Forelimb muscle (tissue), 1 donor: Measurements from ENCODE around the gene NAP1L2. TPM values are rescaled to one million over a fixed set of nuclear protein-coding genes. Genes with fewer than 3 reads are reported as not detected.
"Not testable (repeated sequence)": the region's sequence is repeated elsewhere in the genome, so short reads cannot be mapped to it uniquely, and the experiment has no call there.

ENCODE experiments used
- DNase-seq: peaks from one replicate; pipeline ENCODE4 v3.0.0-alpha.2; 2013; ENCODE audit warnings: low read depth
- polyA plus RNA-seq: library from polyadenylated mRNA; unstranded; fragments of 120-200 nt; gene quantifications from one replicate; pipeline ENCODE4 v1.2.1, GENCODE V29; 2013; ENCODE audit not compliant: insufficient read length

Gene NAP1L2, protein sequence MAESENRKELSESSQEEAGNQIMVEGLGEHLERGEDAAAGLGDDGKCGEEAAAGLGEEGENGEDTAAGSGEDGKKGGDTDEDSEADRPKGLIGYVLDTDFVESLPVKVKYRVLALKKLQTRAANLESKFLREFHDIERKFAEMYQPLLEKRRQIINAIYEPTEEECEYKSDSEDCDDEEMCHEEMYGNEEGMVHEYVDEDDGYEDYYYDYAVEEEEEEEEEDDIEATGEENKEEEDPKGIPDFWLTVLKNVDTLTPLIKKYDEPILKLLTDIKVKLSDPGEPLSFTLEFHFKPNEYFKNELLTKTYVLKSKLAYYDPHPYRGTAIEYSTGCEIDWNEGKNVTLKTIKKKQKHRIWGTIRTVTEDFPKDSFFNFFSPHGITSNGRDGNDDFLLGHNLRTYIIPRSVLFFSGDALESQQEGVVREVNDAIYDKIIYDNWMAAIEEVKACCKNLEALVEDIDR
- 0.54 TPM for polyA plus RNA-seq

DNA sequence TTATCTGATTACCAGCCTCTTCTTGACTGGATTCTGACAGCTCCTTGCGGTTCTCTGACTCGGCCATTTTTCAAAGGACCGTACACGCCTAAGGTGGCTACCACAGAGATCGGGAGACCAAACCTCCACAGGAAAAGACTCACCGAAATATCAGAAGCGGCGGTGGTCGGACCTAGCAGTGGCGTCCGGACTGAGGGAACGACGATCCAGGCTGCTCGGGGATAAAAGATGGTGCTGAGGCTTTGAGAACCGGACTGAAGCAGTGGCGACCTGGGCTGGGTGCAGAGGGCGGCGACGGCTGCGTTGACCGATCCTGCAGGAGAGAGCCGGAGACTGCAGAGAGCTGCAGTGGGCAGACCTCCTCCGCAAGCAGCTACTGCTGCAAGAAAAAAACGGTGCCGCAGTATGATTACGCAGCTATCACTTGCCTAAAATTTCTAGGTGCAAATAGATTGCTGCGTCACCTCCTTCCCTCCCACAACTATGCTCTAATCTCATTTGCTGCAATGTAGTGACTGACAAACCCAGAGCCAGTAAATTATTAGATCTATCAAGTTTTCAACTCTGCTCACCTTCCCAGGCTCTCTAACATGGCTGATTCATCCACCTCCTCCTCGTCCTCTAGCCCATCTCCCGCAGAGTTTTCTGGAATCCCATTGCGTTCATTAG lies at the start of gene NAP1L2:
TSS of gene NAP1L2 (minus strand) at position 426 of the 669 bp plus-strand sequence. CDS start at position 67, 359 bp downstream.
- no peak for DNase-seq

DNA sequence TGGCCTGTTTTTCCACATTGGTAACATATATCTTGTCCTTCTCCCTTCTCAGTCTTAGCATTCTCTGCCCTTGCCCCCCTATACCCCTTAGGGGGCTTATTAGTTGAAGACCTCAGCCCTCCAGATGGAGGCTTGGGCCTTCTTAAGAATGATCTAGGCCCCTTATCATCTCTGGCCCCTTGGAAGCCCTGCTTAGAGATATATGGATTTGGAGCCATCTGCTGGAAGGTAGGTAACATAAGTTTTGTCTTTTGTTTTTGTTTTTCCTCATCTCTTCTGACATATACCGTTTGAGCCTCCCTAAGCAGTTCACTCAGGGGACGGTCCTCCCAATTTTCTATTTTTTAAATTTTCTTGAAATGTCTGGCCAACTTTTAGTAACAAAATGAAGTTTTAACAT lies 48.3 kb upstream of the NAP1L2 start:
- DNase-seq: no peak

DNA sequence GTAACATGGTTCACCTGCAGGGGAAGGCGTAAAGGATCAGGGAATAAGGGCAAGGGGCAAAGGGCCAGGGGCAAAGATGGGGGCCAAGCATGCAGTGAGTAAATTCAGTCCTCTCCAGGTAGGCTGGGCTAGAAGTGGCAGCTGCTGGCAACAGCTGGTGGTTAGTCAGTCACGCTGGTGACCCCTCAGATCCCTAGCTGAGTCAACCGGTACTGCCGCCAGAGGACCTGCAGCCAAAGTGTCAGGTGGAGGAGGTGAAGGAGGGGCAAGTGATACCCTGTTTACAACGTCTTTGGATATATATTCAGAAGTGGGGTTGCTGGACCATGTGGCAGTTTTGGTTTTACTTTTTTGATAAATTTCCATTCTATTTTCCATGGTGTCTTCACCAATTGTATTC lies 24.6 kb upstream of the NAP1L2 start:
- no peak for DNase-seq

DNA sequence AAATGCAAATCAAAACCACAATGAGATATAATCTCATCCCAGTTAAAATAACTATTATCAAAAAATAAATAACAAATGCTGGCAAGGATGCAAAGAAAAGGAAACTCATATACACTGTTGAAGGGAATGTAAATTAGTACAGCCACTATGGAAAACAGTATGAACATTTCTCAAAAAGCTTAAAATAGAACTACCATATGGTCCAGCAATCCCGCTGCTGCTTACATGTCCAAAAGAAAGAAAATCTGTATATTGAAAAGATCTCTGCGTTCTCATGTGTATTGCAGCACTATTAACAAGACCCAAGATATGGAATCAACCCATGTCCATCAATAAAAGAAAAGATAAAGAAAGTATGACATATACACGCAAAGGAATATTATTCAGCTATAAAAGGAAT lies 3.0 kb upstream of the NAP1L2 start:
- no peak for DNase-seq

DNA sequence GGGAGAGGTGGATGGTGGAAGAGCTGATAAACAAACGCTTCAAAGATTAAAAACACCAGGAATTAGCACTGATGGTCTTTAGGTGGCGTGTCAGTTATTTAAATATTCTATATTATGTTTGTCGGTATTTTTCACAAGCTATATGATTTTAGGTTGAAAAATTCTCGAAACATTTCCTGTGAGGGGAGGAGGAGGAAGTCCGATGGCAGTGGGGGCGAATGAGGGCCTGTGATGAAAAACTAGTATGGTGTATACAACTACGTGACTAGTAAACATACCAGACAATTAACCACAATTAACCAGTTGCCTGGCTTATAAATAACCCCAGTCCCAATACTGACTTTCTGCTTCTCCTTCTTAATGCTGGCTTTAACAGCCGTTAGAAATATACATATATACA lies 595 bp upstream of the NAP1L2 start:
- DNase-seq: no peak

DNA sequence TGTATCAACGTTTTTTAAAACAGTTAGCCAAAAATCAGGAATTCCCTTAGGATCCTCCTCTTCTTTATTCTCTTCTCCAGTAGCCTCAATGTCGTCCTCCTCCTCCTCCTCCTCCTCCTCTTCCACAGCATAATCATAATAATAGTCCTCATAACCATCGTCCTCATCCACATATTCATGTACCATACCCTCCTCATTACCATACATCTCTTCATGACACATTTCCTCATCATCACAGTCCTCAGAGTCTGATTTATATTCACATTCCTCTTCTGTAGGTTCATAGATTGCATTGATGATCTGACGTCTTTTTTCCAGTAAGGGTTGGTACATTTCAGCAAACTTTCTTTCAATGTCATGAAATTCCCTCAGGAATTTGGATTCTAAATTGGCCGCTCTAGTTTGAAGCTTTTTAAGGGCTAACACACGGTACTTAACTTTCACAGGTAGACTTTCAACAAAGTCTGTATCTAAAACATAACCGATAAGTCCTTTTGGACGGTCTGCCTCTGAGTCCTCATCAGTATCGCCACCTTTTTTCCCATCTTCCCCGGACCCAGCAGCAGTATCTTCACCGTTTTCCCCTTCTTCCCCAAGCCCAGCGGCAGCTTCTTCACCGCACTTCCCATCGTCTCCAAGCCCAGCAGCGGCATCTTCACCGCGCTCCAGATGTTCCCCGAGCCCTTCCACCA lies 771 bp downstream of the NAP1L2 start:
- DNase-seq: no peak

DNA sequence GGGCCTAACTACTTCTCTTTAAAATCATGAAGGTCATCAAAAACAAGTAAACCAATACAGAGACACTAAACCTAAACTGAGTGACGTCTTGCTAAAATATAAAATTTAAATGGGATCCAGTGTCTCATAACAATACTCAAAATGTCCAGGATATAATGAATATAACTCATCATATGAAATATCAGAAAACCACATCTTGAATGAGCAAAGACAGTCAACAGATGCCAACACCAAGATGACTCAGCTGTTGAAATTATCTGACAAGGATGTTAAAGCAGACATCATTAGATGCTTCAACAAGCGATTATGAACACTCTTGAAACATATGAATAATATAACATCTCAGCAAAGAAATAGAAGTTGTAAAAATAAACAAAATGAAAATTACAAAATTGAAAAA lies 8.3 kb downstream of the NAP1L2 start:
- DNase-seq: no peak

DNA sequence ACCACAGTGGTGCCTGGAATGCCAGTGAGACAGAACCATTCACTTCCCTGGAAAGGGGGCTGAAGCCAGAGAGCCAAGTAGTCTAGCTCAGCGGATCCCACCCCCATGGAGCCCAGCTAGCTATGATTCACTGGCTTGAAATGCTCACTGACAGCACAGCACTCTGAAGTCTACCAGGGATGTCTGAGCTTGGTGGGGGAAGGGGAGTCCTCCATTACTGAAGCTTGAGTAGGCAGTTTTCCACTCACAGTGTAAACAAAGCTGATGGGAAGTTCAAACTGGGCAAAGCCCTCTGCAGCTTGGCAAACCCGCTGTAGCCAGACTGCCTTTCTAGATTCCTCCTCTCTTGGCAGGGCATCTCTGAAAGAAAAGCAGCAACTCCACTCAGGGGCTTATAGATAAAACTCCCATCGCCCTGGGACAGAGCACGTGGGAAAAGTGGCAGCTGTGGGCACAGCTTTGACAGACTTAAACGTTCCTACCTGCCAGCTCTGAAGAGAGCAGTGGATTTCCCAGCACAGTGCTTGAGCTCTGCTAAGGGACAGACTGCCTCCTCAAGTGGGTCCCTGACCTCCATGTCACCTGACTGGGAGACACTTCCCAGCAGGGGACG lies 32.0 kb downstream of the NAP1L2 start:
- no peak for DNase-seq

DNA sequence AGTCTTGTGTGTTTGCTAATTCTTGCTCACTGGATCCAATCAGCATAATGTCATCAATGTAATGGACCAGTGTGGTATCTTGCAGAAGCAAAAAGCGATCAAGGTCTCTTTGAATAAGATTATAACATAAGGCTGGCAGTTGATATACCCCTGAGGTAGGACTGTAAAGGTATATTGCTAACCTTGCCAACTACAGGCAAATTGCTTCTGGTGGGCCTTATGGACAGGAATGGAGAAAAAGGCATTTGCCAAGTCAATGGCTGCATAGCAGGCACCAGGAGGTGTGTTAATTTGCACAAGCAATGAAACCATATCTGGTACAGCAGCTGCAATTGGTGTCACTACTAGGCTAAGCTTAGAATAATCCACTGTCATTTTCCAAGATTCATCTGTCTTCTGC lies 45.7 kb downstream of the NAP1L2 start:
- DNase-seq: not testable (repeated sequence)

Other genes starting within 250 kb of the NAP1L2 start
- not detected for gene PABPC1L2B, start 211.9 kb downstream of the NAP1L2 start, polyA plus RNA-seq
- gene PABPC1L2A, start 135.3 kb downstream of the NAP1L2 start, polyA plus RNA-seq: not detected
- not detected for gene CDX4, start 232.2 kb upstream of the NAP1L2 start, polyA plus RNA-seq